Stimulated activated CD8-positive, alpha-beta memory T cell treated with anti-CD3 and anti-CD28 coated beads, Interleukin-12 subunit alpha, Interleukin-12 subunit beta, amount 100 ng/mL, for 4 hours (primary cell): ENCODE data around the gene MPDZ.

ENCODE experiments used
- DNase-seq: peaks from one replicate; pipeline ENCODE4 v3.0.0-alpha.2; 2020; ENCODE audit warnings: low read depth

Gene MPDZ

DNA sequence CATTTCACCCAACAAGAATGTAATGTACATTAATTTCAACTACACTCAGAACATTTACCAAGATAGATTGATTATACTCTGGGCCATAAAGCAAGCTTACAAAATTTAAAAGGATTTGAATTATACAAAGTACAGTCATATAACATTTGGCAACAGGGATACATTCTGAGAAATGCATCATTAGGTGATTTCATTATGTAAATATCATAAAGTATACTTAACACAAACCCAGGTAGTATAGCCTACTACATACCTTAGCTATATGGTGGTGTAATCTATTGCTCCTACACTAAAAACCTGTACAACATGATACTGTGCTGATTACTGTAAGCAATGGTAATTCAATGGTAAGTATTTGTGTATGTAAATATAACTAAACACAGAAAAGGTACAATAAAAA, 202.9 kb downstream of the MPDZ start:
- DNase-seq, result no peak

DNA sequence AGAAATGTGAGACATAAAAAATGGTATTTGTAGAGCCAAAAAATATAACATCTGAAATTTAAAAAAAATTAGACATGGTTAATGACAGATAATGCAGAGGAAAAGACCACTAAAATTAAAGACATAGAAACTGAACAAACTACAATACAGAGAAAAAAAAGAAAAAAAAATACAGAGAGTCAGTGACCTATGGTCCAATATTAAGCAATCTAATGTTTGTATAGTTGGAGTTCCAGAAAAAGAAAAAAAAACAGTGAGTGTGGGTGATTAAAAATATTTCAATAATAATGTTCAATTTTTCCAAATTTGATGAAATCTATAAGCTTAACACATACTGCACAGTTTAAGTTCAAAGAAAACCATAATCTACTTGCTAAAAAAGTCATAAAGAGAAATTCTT, 207.6 kb downstream of the MPDZ start:
- no peak for DNase-seq

- DNase-seq, result no peak
Observed at GRCh38 chr9:13070612-13071595, 208.6 kb downstream of the MPDZ start.

DNA sequence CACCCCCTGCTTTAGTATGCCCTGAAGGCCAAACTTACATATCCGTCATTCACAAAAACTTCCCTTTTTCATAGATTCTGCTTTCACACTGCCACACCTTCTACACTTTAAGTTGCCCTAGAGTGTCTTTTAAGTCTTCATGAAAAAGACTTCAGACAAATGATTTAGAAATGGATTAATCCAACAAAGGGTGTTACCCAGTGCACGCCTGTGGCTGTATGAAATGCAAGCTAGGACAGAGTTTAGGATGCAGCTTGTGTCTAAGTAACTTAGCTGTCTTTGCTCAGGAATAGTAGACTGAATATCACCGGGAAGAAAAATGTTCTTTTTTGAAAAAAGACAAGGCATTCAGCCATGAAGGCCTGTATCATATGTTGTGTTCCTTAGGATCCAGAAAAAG, 210.0 kb downstream of the MPDZ start:
- DNase-seq, result no peak

DNA sequence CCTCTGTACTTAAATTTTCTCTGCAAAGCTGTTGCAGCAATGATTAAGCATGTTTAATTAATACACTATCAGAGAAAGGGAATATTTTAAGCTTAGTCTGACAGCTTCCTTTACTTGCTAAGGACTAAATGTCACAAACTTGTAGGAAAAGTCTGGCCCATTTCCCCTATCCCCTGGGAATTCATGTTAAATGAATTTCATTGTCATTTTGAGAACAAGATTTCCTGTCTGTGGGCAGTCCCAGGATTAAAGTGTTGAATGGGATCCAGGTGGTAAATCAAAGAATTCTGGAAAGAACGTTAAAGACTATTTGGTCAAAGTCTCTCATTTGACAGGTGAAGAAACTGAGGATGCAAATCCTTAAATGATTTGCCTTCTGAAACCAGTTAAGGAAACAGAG, 214.8 kb downstream of the MPDZ start:
- no peak for DNase-seq

GRCh38 chr9:13063880-13064459, 215.5 kb downstream of the MPDZ start:
- no peak for DNase-seq

DNA sequence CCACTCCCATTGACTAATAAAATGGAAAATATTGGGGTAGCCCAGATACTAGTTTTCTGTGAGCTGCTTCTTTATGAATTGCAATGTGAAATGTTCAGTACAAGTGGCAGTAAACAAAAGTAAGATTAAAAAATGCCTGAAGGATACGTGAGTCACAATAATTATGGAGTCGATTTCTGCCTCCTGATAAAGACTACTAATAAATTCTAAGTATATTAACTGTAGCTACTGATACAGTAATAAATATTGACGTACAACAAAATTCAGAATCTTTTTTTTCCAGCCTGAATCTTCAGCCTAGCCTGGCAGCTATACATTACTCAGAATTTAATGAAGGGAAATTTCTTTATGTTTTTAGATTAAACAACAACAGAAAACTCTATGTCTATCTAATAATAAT, 218.1 kb downstream of the MPDZ start:
- DNase-seq, result no peak
